A549 (cell line): ENCODE results near the gene SEC22A. TPM values are rescaled to one million over a fixed set of nuclear protein-coding genes. Genes with fewer than 3 reads are reported as not detected.

Experiments used
- ATAC-seq, 2 experiments: fragments of 200-7000 bp in 1 of 2; fragments of >200 bp in 1 of 2; cut with Nextera tagmentation in 1 of 2; cut with Tn5 transposase in 1 of 2; 3 replicates each; pipeline versions ENCODE4 v1.8.0 to v1.9.1; 2018 to 2020; ENCODE audit warnings: mild to moderate bottlenecking in 1 of 2, moderate library complexity in 1 of 2
- CTCF ChIA-PET: fragments of 300-600 bp; sonication (Branson Sonifier 250); formaldehyde crosslinking; extraction: SDS; loops from one replicate; lab custom pipeline; 2021; ENCODE audit warnings: antibody characterized with exemption, inconsistent platforms; lab: Yijun Ruan, JAX
- POLR2A ChIA-PET: fragments of 350-600 bp; formaldehyde crosslinking; extraction: SDS; loops from one replicate; lab custom pipeline; 2021; ENCODE audit warnings: antibody characterized with exemption, inconsistent platforms; lab: Yijun Ruan, JAX
- DNase-seq, 2 experiments: peaks; one replicate each; pipeline versions ENCODE4 v3.0.0 to v3.0.0-alpha.2; 2011 to 2016; ENCODE audit warnings: low read depth in 1 of 2, low spot score in 1 of 2
- FAIRE-seq: peaks from 2 replicates; lab custom pipeline; 2011; peaks lifted over from hg19 to GRCh38; lab: Jason Lieb, UNC
- H3K27ac ChIP-seq, 2 experiments: fragments of >200 bp; sonication (Bioruptor Twin); formaldehyde crosslinking; 3 replicates each; pipeline ENCODE4 v1.5.1; 2016 to 2017
- H3K4me1 ChIP-seq: fragments of >200 bp; sonication (Bioruptor Twin); formaldehyde crosslinking; 3 replicates; pipeline ENCODE4 v1.6.1; 2016
- H3K4me2 ChIP-seq: fragments of >200 bp; sonication (Bioruptor Twin); formaldehyde crosslinking; 3 replicates; pipeline ENCODE4 v1.6.1; 2016
- H3K4me3 ChIP-seq: fragments of >200 bp; sonication (Bioruptor Twin); formaldehyde crosslinking; 3 replicates; pipeline ENCODE4 v1.5.1; 2016
- H3K9me3 ChIP-seq: fragments of >200 bp; sonication (Bioruptor Twin); formaldehyde crosslinking; 3 replicates; pipeline ENCODE4 v1.6.1; 2016
- CBX8 ChIP-seq: fragments of 200-600 bp; sonication (generic); IDR thresholded peaks from 2 replicates; pipeline ENCODE4 v1.6.1; 2016
- CHD4 ChIP-seq: fragments of 200-600 bp; sonication (generic); IDR thresholded peaks from 2 replicates; pipeline ENCODE4 v1.6.1; 2016; ENCODE audit warnings: antibody characterized with exemption, mild to moderate bottlenecking, borderline replicate concordance
- EP300 ChIP-seq, 2 experiments: fragments of >200 bp; sonication (Bioruptor Twin); formaldehyde crosslinking; IDR thresholded peaks; 2 replicates in 1 of 2; 3 replicates in 1 of 2; pipeline ENCODE4 v1.6.1; 2016 to 2017
- ESRRA ChIP-seq: fragments of 150-350 bp; IDR thresholded peaks from 2 replicates; pipeline ENCODE4 v1.6.1; 2014; ENCODE audit warnings: mild to moderate bottlenecking, low read length, borderline replicate concordance
- FOXS1 ChIP-seq: fragments of 250-450 bp; sonication (Bioruptor Pico); IDR thresholded peaks from 2 replicates; pipeline ENCODE4 v1.5.0; 2020; ENCODE audit warnings: mild to moderate bottlenecking, moderate library complexity
- HDAC2 ChIP-seq: fragments of 200-600 bp; sonication (generic); IDR thresholded peaks from 2 replicates; pipeline ENCODE4 v1.6.1; 2016
- HEYL ChIP-seq: fragments of 250-450 bp; sonication (Bioruptor Pico); IDR thresholded peaks from 2 replicates; pipeline ENCODE4 v1.8.0; 2021; ENCODE audit warnings: mild to moderate bottlenecking, moderate library complexity
- HMGXB4 ChIP-seq: fragments of 250-450 bp; sonication (Bioruptor Pico); IDR thresholded peaks from 2 replicates; pipeline ENCODE4 v1.5.0; 2021; ENCODE audit warnings: mild to moderate bottlenecking, moderate library complexity, borderline replicate concordance
- HOXA7 ChIP-seq: fragments of 250-450 bp; sonication (Bioruptor Pico); IDR thresholded peaks from 2 replicates; pipeline ENCODE4 v1.5.0; 2020; ENCODE audit warnings: mild to moderate bottlenecking, moderate library complexity
- HOXB5 ChIP-seq: fragments of 250-450 bp; sonication (Bioruptor Pico); IDR thresholded peaks from 2 replicates; pipeline ENCODE4 v1.5.0; 2020; ENCODE audit warnings: mild to moderate bottlenecking, moderate library complexity
- JUNB ChIP-seq: fragments of >200 bp; sonication (Bioruptor Twin); formaldehyde crosslinking; IDR thresholded peaks from 2 replicates; pipeline ENCODE4 v1.6.1; 2016
- KDM1A ChIP-seq: fragments of 200-600 bp; sonication (generic); IDR thresholded peaks from 2 replicates; pipeline ENCODE4 v1.6.1; 2016; ENCODE audit warnings: low read depth, mild to moderate bottlenecking
- KDM5A ChIP-seq: fragments of 200-600 bp; sonication (generic); IDR thresholded peaks from 2 replicates; pipeline ENCODE4 v1.6.1; 2016; ENCODE audit warnings: antibody characterized with exemption, mild to moderate bottlenecking
- MAX ChIP-seq: IDR thresholded peaks from 2 replicates; pipeline ENCODE4 v1.6.1; 2012
- MAZ ChIP-seq: fragments of 150-350 bp; IDR thresholded peaks from 2 replicates; pipeline ENCODE4 v1.6.1; 2014; ENCODE audit warnings: antibody characterized with exemption, low read depth, low read length, borderline replicate concordance
- MYC ChIP-seq: IDR thresholded peaks from 2 replicates; pipeline ENCODE4 v1.6.1; 2012; ENCODE audit warnings: mild to moderate bottlenecking, inconsistent platforms, low read length, improper control_type of control experiment, borderline replicate concordance
- NPAS2 ChIP-seq: fragments of 250-450 bp; sonication (Bioruptor Pico); IDR thresholded peaks from 2 replicates; pipeline ENCODE4 v1.8.0; 2022; ENCODE audit warnings: mild to moderate bottlenecking, moderate library complexity, borderline replicate concordance
- NR3C1 ChIP-seq: fragments of >200 bp; sonication (Bioruptor Twin); formaldehyde crosslinking; IDR thresholded peaks from 3 replicates; pipeline ENCODE4 v1.6.1; 2017
- PBX3 ChIP-seq: IDR thresholded peaks from 2 replicates; pipeline ENCODE4 v1.6.1; 2012
- RARB ChIP-seq: fragments of 250-450 bp; sonication (Bioruptor Pico); IDR thresholded peaks from 2 replicates; pipeline ENCODE4 v1.8.0; 2021; ENCODE audit warnings: mild to moderate bottlenecking, moderate library complexity
- RFX5 ChIP-seq: fragments of 450-650 bp; IDR thresholded peaks from 2 replicates; pipeline ENCODE4 v1.7.1; 2014; ENCODE audit warnings: antibody characterized with exemption, mild to moderate bottlenecking, moderate library complexity
- SMC3 ChIP-seq: fragments of >200 bp; sonication (Bioruptor Twin); formaldehyde crosslinking; IDR thresholded peaks from 3 replicates; pipeline ENCODE4 v1.6.1; 2018; ENCODE audit warnings: inconsistent platforms
- ZFP36 ChIP-seq: fragments of 450-650 bp; IDR thresholded peaks from 2 replicates; pipeline ENCODE4 v1.6.1; 2014; ENCODE audit warnings: borderline replicate concordance; ENCODE audit not compliant: partially characterized antibody
- ZNF302 ChIP-seq: fragments of 250-450 bp; sonication (Bioruptor Pico); IDR thresholded peaks from 2 replicates; pipeline ENCODE4 v1.9.0; 2021; ENCODE audit warnings: inconsistent platforms, mild to moderate bottlenecking, moderate library complexity
- WGBS: methylation state at CpG from one replicate; pipeline ENCODE4 v1.1.6; 2017; ENCODE audit errors: missing lambda C conversion rate; 5-methylcytosine and 5-hydroxymethylcytosine counted together
- polyA plus RNA-seq, 4 experiments: library from polyadenylated mRNA; depleted of rRNA in 3 of 4; stranded (reverse); fragments of >200 nt; fragmentation: RNase III in 1 of 4; extraction: RNeasy Plus Mini Kit Qiagen cat#74134 plus additional on column Dnase treatment in 1 of 4; gene quantifications; 2 replicates in 3 of 4; 3 replicates in 1 of 4; pipeline ENCODE4 v1.2.3, GENCODE V29; 2011 to 2017
- TF ChIP-seq, protein P1 (sequence below): IDR thresholded peaks from 2 replicates; pipeline ENCODE4 v1.6.1; 2012; ENCODE audit warnings: low read depth, borderline replicate concordance
- TF ChIP-seq, protein P2 (sequence below): fragments of 250-450 bp; sonication (Bioruptor Pico); IDR thresholded peaks from 2 replicates; pipeline ENCODE4 v1.5.0; 2020; ENCODE audit warnings: low read depth, mild to moderate bottlenecking, moderate library complexity
- TF ChIP-seq, protein P3 (sequence below): fragments of >200 bp; sonication (Bioruptor Twin); formaldehyde crosslinking; IDR thresholded peaks from 3 replicates; pipeline ENCODE4 v1.5.1; 2016

The SEC22A gene
- polyA plus RNA-seq, 2 of the 4 experiments (the other 2 are of a cell fraction), result 23.5 to 29.9 TPM

DNA sequence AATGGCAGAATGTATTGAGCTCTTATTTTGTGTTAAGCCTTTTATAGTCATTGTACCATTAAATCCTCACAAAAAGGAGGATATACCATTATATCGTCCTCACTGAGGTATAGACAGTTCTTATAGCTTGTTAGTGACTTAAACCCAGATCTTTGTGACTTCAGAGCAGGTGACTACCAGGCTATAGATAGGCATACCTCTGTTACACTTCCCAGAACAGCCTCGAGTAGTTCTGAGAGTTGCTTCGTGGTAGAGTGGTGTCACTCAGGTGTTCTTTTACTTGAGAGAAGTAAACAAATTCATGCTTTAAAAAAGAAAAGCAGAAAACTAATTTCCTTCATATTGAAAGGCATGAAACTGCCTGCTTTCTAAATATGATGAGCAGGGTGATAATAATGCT, 59.9 kb downstream of the SEC22A start:
- no peak overlapping the region for H3K27ac ChIP-seq
- FAIRE-seq (no peak), DNase-seq (no peak), ATAC-seq (no peak)
- no peaks in the 10 kb centered on the region for H3K4me1 ChIP-seq
- ChIA-PET CTCF (interaction anchor here (1.4 kb wide), 1 partner anchor 25 kb away, joined by 3 read pairs; no protein-coding TSS in a partner anchor), POLR2A (no interaction called here)
- TF ChIP-seq MYC, result no peak
- no peak for TF ChIP-seq RARB (CRISPR knock-in tag)
- TF ChIP-seq ESRRA, result no peak
- TF ChIP-seq, protein P1, sequence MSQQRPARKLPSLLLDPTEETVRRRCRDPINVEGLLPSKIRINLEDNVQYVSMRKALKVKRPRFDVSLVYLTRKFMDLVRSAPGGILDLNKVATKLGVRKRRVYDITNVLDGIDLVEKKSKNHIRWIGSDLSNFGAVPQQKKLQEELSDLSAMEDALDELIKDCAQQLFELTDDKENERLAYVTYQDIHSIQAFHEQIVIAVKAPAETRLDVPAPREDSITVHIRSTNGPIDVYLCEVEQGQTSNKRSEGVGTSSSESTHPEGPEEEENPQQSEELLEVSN, result no peak
- no peak for TF ChIP-seq JUNB
- TF ChIP-seq EP300 (IDR thresholded peaks at IDR 0.05), result no peak
- TF ChIP-seq RFX5, result no peak
- H3K4me3 ChIP-seq, result no peak overlapping the region
- H3K4me2 ChIP-seq, result no peak overlapping the region
- H3K9me3 ChIP-seq, result no peaks in the 10 kb centered on the region
- 79% methylated on average over 3 of the region's 3 CpGs for WGBS

DNA sequence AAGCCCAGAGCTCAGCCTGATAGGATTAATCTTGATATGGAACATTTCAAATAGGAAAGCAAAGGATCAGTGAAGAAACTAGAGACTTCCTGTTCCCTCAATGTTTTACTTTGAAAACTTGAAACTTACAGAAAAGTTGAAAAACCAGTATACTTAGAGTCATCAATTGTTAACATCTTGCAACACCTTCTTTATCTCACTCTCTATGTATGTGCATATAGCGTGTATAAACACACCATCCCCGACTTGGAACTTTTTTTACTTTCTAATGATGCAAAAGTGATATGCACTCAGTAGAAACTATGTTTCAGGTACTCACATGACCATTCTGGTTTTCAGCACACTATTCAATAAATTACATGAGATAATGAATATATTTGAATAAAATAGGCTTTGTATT, 60.5 kb downstream of the SEC22A start:
- ATAC-seq, result no peak
- H3K4me2 ChIP-seq, result no peak overlapping the region
- no peaks in the 10 kb centered on the region for H3K4me1 ChIP-seq
- no peaks in the 10 kb centered on the region for H3K9me3 ChIP-seq
- FAIRE-seq, result no peak
- H3K4me3 ChIP-seq, result no peak overlapping the region
- CTCF ChIA-PET, result interaction anchor here (0.6 to 1.4 kb wide), 2 partner anchors 24 to 46 kb away, joined by 3 read pairs; no protein-coding TSS in a partner anchor
- WGBS, result 87% methylated on average over 2 of the region's 2 CpGs
- no peak overlapping the region for H3K27ac ChIP-seq
- DNase-seq, result no peak
- no peak for TF ChIP-seq KDM5A
- TF ChIP-seq, protein P2, sequence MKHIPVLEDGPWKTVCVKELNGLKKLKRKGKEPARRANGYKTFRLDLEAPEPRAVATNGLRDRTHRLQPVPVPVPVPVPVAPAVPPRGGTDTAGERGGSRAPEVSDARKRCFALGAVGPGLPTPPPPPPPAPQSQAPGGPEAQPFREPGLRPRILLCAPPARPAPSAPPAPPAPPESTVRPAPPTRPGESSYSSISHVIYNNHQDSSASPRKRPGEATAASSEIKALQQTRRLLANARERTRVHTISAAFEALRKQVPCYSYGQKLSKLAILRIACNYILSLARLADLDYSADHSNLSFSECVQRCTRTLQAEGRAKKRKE (CRISPR knock-in tag), result no peak
- TF ChIP-seq MAX, result no peak
- TF ChIP-seq NR3C1, result no peak
- no peak for TF ChIP-seq FOXS1 (CRISPR knock-in tag)
- TF ChIP-seq NPAS2 (CRISPR knock-in tag), result no peak
- no peak for TF ChIP-seq CHD4
- TF ChIP-seq, protein P3, sequence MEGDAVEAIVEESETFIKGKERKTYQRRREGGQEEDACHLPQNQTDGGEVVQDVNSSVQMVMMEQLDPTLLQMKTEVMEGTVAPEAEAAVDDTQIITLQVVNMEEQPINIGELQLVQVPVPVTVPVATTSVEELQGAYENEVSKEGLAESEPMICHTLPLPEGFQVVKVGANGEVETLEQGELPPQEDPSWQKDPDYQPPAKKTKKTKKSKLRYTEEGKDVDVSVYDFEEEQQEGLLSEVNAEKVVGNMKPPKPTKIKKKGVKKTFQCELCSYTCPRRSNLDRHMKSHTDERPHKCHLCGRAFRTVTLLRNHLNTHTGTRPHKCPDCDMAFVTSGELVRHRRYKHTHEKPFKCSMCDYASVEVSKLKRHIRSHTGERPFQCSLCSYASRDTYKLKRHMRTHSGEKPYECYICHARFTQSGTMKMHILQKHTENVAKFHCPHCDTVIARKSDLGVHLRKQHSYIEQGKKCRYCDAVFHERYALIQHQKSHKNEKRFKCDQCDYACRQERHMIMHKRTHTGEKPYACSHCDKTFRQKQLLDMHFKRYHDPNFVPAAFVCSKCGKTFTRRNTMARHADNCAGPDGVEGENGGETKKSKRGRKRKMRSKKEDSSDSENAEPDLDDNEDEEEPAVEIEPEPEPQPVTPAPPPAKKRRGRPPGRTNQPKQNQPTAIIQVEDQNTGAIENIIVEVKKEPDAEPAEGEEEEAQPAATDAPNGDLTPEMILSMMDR, result no peak
- no peak for TF ChIP-seq CBX8
- TF ChIP-seq HOXA7 (CRISPR knock-in tag), result no peak
- POLR2A ChIA-PET, result no interaction called here

DNA sequence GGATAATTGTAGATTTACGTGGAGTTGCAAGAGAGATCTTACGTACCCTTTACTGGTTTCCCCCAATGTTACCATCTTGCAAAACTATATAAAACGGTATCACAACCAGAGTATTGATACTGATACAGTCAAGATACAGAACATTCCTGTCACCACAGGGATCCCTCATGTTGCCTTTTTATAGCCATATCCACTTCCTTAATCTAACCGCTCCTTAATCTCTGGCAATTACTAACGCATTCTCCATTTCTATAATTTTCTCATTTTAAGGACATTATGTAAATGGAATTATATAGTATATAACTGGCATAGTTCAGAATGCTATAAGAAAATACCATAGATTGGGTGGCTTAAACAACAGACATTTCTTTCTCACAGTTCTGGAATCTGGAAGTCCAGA, 61.1 kb downstream of the SEC22A start:
- no peak for FAIRE-seq
- H3K4me1 ChIP-seq, result no peaks in the 10 kb centered on the region
- WGBS, result 93% methylated on average over 5 of the region's 5 CpGs
- no peak overlapping the region for H3K4me2 ChIP-seq
- no peak for ATAC-seq
- POLR2A ChIA-PET, result no interaction called here
- no peak for DNase-seq
- no peak overlapping the region for H3K4me3 ChIP-seq
- H3K27ac ChIP-seq, result no peak overlapping the region
- CTCF ChIA-PET, result no interaction called here
- H3K9me3 ChIP-seq, result no peaks in the 10 kb centered on the region
- TF ChIP-seq MAZ, result no peak
- no peak for TF ChIP-seq SMC3
- TF ChIP-seq KDM1A, result no peak
- no peak for TF ChIP-seq ZFP36
- no peak for TF ChIP-seq HOXB5 (CRISPR knock-in tag)
- no peak for TF ChIP-seq ESRRA
- no peak for TF ChIP-seq ZNF302 (CRISPR knock-in tag)
- no peak for TF ChIP-seq HDAC2
- no peak for TF ChIP-seq PBX3
- TF ChIP-seq HMGXB4 (CRISPR knock-in tag), result no peak
- no peak for TF ChIP-seq MYC
- TF ChIP-seq, protein P2 (CRISPR knock-in tag), result no peak
- TF ChIP-seq HEYL (CRISPR knock-in tag), result no peak
- TF ChIP-seq KDM5A, result no peak
